Measurements from ENCODE around the gene SLC9A9.

- no peak for TF ChIP-seq CTCF (IDR thresholded peaks at IDR 0.05)
- TF ChIP-seq POLR2AphosphoS5 (IDR thresholded peaks at IDR 0.05), result no peak
- TF ChIP-seq POLR2A (IDR thresholded peaks at IDR 0.05; ENCODE audit: low read depth), result no peak
- no peak for TF ChIP-seq EP300 (IDR thresholded peaks at IDR 0.05)
These were observed 436.2 kb downstream of the SLC9A9 start for GRCh38 chr3:143412084-143412483.

Data from esophagus muscularis mucosa (tissue), 4 donors.